Esophagus squamous epithelium (tissue), 4 donors: ENCODE measurements around the gene GCK.

Source experiments
- POLR2A ChIP-seq, 4 donors: fragments of 450-650 bp; IDR thresholded peaks; one replicate each; pipeline ENCODE4 v1.6.1; 2017; ENCODE audit warnings: antibody characterized with exemption in 4 of 4, mild to moderate bottlenecking in 4 of 4, moderate library complexity in 3 of 4
- TF ChIP-seq, protein P1 (sequence below), 6 experiments: fragments of 450-650 bp in 4 of 6; fragments of 200-600 bp in 2 of 6; sonication (generic) in 2 of 6; IDR thresholded peaks; one replicate each; pipeline ENCODE4 v1.5.1; 2016 to 2019; ENCODE audit warnings: antibody characterized with exemption in 6 of 6, mild to moderate bottlenecking in 4 of 6, moderate library complexity in 4 of 6

GRCh38 chr7:44222776-44223261, 33.6 kb upstream of the GCK start:
- TF ChIP-seq, protein P1, sequence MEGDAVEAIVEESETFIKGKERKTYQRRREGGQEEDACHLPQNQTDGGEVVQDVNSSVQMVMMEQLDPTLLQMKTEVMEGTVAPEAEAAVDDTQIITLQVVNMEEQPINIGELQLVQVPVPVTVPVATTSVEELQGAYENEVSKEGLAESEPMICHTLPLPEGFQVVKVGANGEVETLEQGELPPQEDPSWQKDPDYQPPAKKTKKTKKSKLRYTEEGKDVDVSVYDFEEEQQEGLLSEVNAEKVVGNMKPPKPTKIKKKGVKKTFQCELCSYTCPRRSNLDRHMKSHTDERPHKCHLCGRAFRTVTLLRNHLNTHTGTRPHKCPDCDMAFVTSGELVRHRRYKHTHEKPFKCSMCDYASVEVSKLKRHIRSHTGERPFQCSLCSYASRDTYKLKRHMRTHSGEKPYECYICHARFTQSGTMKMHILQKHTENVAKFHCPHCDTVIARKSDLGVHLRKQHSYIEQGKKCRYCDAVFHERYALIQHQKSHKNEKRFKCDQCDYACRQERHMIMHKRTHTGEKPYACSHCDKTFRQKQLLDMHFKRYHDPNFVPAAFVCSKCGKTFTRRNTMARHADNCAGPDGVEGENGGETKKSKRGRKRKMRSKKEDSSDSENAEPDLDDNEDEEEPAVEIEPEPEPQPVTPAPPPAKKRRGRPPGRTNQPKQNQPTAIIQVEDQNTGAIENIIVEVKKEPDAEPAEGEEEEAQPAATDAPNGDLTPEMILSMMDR (IDR thresholded peaks at IDR 0.05): no peak
- no peak for TF ChIP-seq POLR2A (IDR thresholded peaks at IDR 0.05)
